ENCODE measurements around the gene MAP1LC3A. TPM values are rescaled to one million over a fixed set of nuclear protein-coding genes. Genes with fewer than 3 reads are reported as not detected.

Gene MAP1LC3A
- total RNA-seq, 1 experiment from 2014 or later = 25.9 TPM

DNA sequence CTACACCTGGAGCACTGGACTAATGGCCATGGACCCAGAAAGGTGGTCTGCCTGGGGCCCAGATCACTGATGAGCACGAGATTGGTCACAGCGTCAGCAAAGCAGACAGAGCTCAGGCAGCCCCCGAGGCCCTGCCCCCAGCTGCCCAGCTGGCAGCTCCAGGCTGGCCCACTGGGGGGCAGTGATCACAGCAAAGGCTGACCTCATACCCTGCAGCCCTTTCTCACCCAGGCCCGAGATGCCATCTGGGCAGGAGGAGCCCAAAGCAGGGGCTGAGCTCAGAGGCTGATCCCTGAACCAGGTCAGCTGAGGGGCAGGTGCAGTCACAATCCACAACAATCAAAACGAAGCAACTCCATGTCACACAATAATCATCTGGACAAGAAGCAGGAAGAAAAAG lies 4.1 kb downstream of the MAP1LC3A start:
- H3K14ac ChIP-seq (ENCODE audit: insufficient read depth, low read length) = no peak overlapping the region
- H3K18ac ChIP-seq (ENCODE audit: insufficient read length, low read depth, low read length) = no peak overlapping the region
- H3K27ac ChIP-seq (ENCODE audit: insufficient read length, low read depth, low read length) = no peak overlapping the region
- no peak overlapping the region for H3K4me3 Mint-ChIP-seq
- no peak overlapping the region for H3K23ac ChIP-seq (ENCODE audit: insufficient read length, low read depth, low read length)
- H3K23me2 ChIP-seq (ENCODE audit: insufficient read length, low read depth, low read length, poor library complexity, severe bottlenecking) = peaks cover 4% of the 10 kb centered on the region
- H3K4me1 Mint-ChIP-seq = peaks cover 9 to 12% of the 10 kb centered on the region in 2 experiments
- no peaks in the 10 kb centered on the region for H3K4me1 ChIP-seq (ENCODE audit: insufficient read depth, low read length)
- no peak overlapping the region for H2AFZ ChIP-seq (ENCODE audit: low read length)
- H4K5ac ChIP-seq (ENCODE audit: insufficient read length, low read depth, low read length) = no peak overlapping the region
- H3T11ph ChIP-seq (ENCODE audit: low read length) = no peak overlapping the region
- TF ChIP-seq, protein P1, sequence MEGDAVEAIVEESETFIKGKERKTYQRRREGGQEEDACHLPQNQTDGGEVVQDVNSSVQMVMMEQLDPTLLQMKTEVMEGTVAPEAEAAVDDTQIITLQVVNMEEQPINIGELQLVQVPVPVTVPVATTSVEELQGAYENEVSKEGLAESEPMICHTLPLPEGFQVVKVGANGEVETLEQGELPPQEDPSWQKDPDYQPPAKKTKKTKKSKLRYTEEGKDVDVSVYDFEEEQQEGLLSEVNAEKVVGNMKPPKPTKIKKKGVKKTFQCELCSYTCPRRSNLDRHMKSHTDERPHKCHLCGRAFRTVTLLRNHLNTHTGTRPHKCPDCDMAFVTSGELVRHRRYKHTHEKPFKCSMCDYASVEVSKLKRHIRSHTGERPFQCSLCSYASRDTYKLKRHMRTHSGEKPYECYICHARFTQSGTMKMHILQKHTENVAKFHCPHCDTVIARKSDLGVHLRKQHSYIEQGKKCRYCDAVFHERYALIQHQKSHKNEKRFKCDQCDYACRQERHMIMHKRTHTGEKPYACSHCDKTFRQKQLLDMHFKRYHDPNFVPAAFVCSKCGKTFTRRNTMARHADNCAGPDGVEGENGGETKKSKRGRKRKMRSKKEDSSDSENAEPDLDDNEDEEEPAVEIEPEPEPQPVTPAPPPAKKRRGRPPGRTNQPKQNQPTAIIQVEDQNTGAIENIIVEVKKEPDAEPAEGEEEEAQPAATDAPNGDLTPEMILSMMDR (conservative IDR thresholded peaks at IDR 0.05) = peak; percentile 62
- no peak overlapping the region for H2BK15ac ChIP-seq (ENCODE audit: low read depth, low read length)
- H2BK12ac ChIP-seq (ENCODE audit: insufficient read length, low read depth, low read length) = no peak overlapping the region
- no peaks in the 10 kb centered on the region for H3K79me1 ChIP-seq (ENCODE audit: insufficient read depth, low read depth, low read length, poor library complexity, severe bottlenecking)
- H2BK5ac ChIP-seq (ENCODE audit: insufficient read length, low read length) = no peak overlapping the region
- H3K56ac ChIP-seq (ENCODE audit: insufficient read length, low read depth, low read length) = no peak overlapping the region
- H4K20me1 ChIP-seq (ENCODE audit: control insufficient read depth, insufficient read depth, insufficient read length) = no peaks in the 10 kb centered on the region
- no CpG with 5 or more reads among the region's 5 CpGs for WGBS (ENCODE audit: extremely low coverage, insufficient read length, low lambda C conversion rate)
- no peaks in the 10 kb centered on the region for H3K79me2 ChIP-seq (ENCODE audit: insufficient read depth, low read length)
- H2BK120ac ChIP-seq (ENCODE audit: low read depth, low read length, poor library complexity, severe bottlenecking) = no peak overlapping the region
- no peaks in the 10 kb centered on the region for H3K9me3 Mint-ChIP-seq
- H3K4ac ChIP-seq (ENCODE audit: low read depth, low read length) = no peak overlapping the region
- H2AK5ac ChIP-seq (ENCODE audit: insufficient read length, low read length) = no peak overlapping the region
- peak; percentile 66 for DNase-seq
- no peak overlapping the region for H4K91ac ChIP-seq (ENCODE audit: insufficient read length, low read depth, low read length)
- H3K36me3 Mint-ChIP-seq (ENCODE audit: insufficient read depth in 1 of 3, low read depth in 3 of 3) = peaks cover 0 to 3% (median 2%) of the 10 kb centered on the region in 3 experiments; a peak in 2 of 7 replicates
- H3K9me3 ChIP-seq (ENCODE audit: control insufficient read depth, low read depth, low read length) = no peaks in the 10 kb centered on the region
- H3K27me3 Mint-ChIP-seq (ENCODE audit: low read depth) = peaks cover 3% of the 10 kb centered on the region; the same call in 1 of the 2 replicates
- H4K8ac ChIP-seq (replicated peaks; ENCODE audit: insufficient read length, low read depth, low read length) = no peak overlapping the region
- H3K9ac ChIP-seq (ENCODE audit: extremely low read depth, insufficient read length, low read length) = no peak overlapping the region
- H3K27me3 ChIP-seq (ENCODE audit: insufficient read depth, low read length) = no peaks in the 10 kb centered on the region
- no peak overlapping the region for H2BK20ac ChIP-seq (ENCODE audit: low read depth, low read length, poor library complexity, severe bottlenecking)
- H3K27ac Mint-ChIP-seq = no peak overlapping the region
- no peak overlapping the region for H3K4me2 ChIP-seq (ENCODE audit: insufficient read depth, insufficient read length, low read length)
